ENCODE results near the gene EFCC1. TPM values are rescaled to one million over a fixed set of nuclear protein-coding genes. Genes with fewer than 3 reads are reported as not detected.

EFCC1 gene
- total RNA-seq, result 10 to 100 TPM in 1 of 4 donors, 1 to 10 TPM in 3; 4.8 to 10.3 (median 6.5) TPM

GRCh38 chr3:129001101-129001805 is at the start of gene EFCC1:
Gene EFCC1, plus strand, starts transcription at chr3:129001304. Its CDS starts 325 bp downstream, at chr3:129001629.
- no peaks in the 10 kb centered on the region for H3K9me3 ChIP-seq
- H3K4me1 ChIP-seq, result peaks cover 0 to 61% (median 24%) of the 10 kb centered on the region in 3 donors
- 0% methylated on average over 3 to 4 of the region's 74 CpGs for WGBS, 2 donors (ENCODE audit: low coverage in 1 of 2)
- peak within 1 kb of the TSS; percentile 41 to 64 for H3K4me3 ChIP-seq
- H3K27me3 ChIP-seq, result peaks cover 62% of the 10 kb centered on the region
- peak within 1 kb of the TSS; percentile 16 to 83 (median 79) for H3K27ac ChIP-seq
- H3K36me3 ChIP-seq, result no peaks in the 10 kb centered on the region
- peak; percentile 81 for ATAC-seq
- TF ChIP-seq POLR2A (IDR thresholded peaks at IDR 0.05) (peak; percentile 47 to 52), EP300 (IDR thresholded peaks at IDR 0.05) (no peak), POLR2AphosphoS5 (IDR thresholded peaks at IDR 0.05) (peak; percentile 51)

- ATAC-seq, result no peak
- Histone ChIP-seq H3K4me1 (no peaks in the 10 kb centered on the region), H3K4me3 (no peak overlapping the region), H3K27ac (no peak overlapping the region), H3K27me3 (no peaks in the 10 kb centered on the region), H3K36me3 (no peaks in the 10 kb centered on the region), H3K9me3 (no peaks in the 10 kb centered on the region)
- 93 to 95% methylated on average over 2 of the region's 2 CpGs for WGBS, 2 donors (ENCODE audit: low coverage in 1 of 2)
- TF ChIP-seq POLR2AphosphoS5 (IDR thresholded peaks at IDR 0.05), result no peak
- TF ChIP-seq EP300 (IDR thresholded peaks at IDR 0.05), result no peak
- no peak for TF ChIP-seq POLR2A (IDR thresholded peaks at IDR 0.05)
- no peak for TF ChIP-seq CTCF (IDR thresholded peaks at IDR 0.05)
These were observed 44.7 kb upstream of the EFCC1 start for GRCh38 chr3:128956440-128956839.

- Histone ChIP-seq H3K27ac (no peak overlapping the region), H3K27me3 (no peaks in the 10 kb centered on the region), H3K4me3 (no peak overlapping the region), H3K4me1 (peaks cover 0 to 3% (median 0%) of the 10 kb centered on the region in 3 donors), H3K9me3 (no peaks in the 10 kb centered on the region), H3K36me3 (no peaks in the 10 kb centered on the region)
- no peak for ATAC-seq
- 79% methylated on average over 2 of the region's 9 CpGs; no CpG with 5 or more reads in 1 of the 2 donors for WGBS, 2 donors (ENCODE audit: low coverage in 1 of 2)
- TF ChIP-seq EP300 (IDR thresholded peaks at IDR 0.05) (no peak), POLR2AphosphoS5 (IDR thresholded peaks at IDR 0.05) (no peak), POLR2A (IDR thresholded peaks at IDR 0.05) (no peak), CTCF (IDR thresholded peaks at IDR 0.05) (no peak)
These were observed 35.8 kb upstream of the EFCC1 start for GRCh38 chr3:128965280-128965679.

DNA sequence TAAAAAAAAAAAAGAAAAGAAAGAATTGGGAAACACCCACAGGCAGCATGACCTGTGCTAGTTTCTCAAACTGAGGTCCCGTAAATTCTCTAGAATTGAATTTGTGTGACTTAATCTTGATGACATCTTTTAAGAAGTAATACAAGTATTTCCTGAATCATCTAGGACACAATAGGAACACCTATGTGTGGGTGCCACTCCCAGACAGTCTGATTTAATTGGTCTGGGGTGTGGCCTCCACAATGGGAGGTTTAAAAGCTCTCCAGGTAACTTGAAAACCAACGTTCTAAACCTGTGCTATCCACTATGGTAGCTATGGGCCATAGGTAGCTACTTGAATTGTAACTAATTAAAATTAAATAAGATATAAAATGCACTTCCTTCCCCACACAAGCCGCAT is 35.3 kb upstream of the EFCC1 start:
- no peak for TF ChIP-seq POLR2A (IDR thresholded peaks at IDR 0.05)
- no peak for TF ChIP-seq EP300 (IDR thresholded peaks at IDR 0.05)
- TF ChIP-seq CTCF (IDR thresholded peaks at IDR 0.05), result no peak
- no peak for TF ChIP-seq POLR2AphosphoS5 (IDR thresholded peaks at IDR 0.05)
- Histone ChIP-seq H3K27ac (no peak overlapping the region), H3K9me3 (no peaks in the 10 kb centered on the region), H3K36me3 (no peaks in the 10 kb centered on the region), H3K4me3 (no peak overlapping the region), H3K27me3 (no peaks in the 10 kb centered on the region), H3K4me1 (peaks cover 0 to 8% (median 0%) of the 10 kb centered on the region in 3 donors)
- 76 to 87% methylated on average over 3 of the region's 3 CpGs for WGBS, 2 donors (ENCODE audit: low coverage in 1 of 2)
- ATAC-seq, result no peak

GRCh38 chr3:128967748-128968355 is 33.3 kb upstream of the EFCC1 start:
- ATAC-seq, result no peak
- 75 to 90% methylated on average over 2 to 5 of the region's 6 CpGs for WGBS, 2 donors (ENCODE audit: low coverage in 1 of 2)
- Histone ChIP-seq H3K27ac (no peak overlapping the region), H3K4me1 (peaks cover 0 to 26% (median 0%) of the 10 kb centered on the region in 3 donors), H3K9me3 (no peaks in the 10 kb centered on the region), H3K4me3 (no peak overlapping the region), H3K27me3 (no peaks in the 10 kb centered on the region), H3K36me3 (no peaks in the 10 kb centered on the region)
- no peak for TF ChIP-seq POLR2AphosphoS5 (IDR thresholded peaks at IDR 0.05)
- no peak for TF ChIP-seq EP300 (IDR thresholded peaks at IDR 0.05)
- no peak for TF ChIP-seq POLR2A (IDR thresholded peaks at IDR 0.05)
- TF ChIP-seq CTCF (IDR thresholded peaks at IDR 0.05), result no peak

Data from gastroesophageal sphincter (tissue), 4 donors.